Astrocyte (in vitro differentiated cells and primary cell): ENCODE measurements around the gene EXOC6B. TPM values are rescaled to one million over a fixed set of nuclear protein-coding genes. Genes with fewer than 3 reads are reported as not detected.

Experiments used
- DNase-seq: peaks from one replicate; pipeline ENCODE4 v3.0.0-alpha.2; 2010; ENCODE audit warnings: low read depth
- FAIRE-seq: peaks from 2 replicates; lab custom pipeline; 2011; peaks lifted over from hg19 to GRCh38; lab: Jason Lieb, UNC
- H2AFZ ChIP-seq: 2 replicates; pipeline ENCODE4 v1.6.0; 2012; ENCODE audit warnings: low read depth, low read length, inconsistent platforms
- H3K27ac ChIP-seq: 2 replicates; pipeline ENCODE4 v1.5.1; 2011; ENCODE audit warnings: low read depth, low read length, inconsistent platforms
- H3K27me3 ChIP-seq: 2 replicates; pipeline ENCODE4 v1.6.0; 2011; ENCODE audit warnings: low read length, inconsistent platforms; ENCODE audit not compliant: insufficient read depth
- H3K36me3 ChIP-seq: 2 replicates; pipeline ENCODE4 v1.5.1; 2011; ENCODE audit warnings: low read length, inconsistent platforms; ENCODE audit not compliant: insufficient read depth
- H3K4me1 ChIP-seq: 2 replicates; pipeline ENCODE4 v1.5.1; 2011; ENCODE audit warnings: low read length, inconsistent platforms; ENCODE audit not compliant: insufficient read depth
- H3K4me2 ChIP-seq: 2 replicates; pipeline ENCODE4 v1.6.0; 2012; ENCODE audit warnings: low read length, inconsistent platforms
- H3K4me3 ChIP-seq: 2 replicates; pipeline ENCODE4 v1.5.1; 2011; ENCODE audit warnings: low read depth, mild to moderate bottlenecking, low read length, inconsistent platforms; ENCODE audit not compliant: insufficient read depth
- H3K79me2 ChIP-seq: 2 replicates; pipeline ENCODE4 v1.6.0; 2012; ENCODE audit warnings: mild to moderate bottlenecking, low read length, inconsistent platforms; ENCODE audit not compliant: insufficient read depth
- H3K9ac ChIP-seq: 2 replicates; pipeline ENCODE4 v1.6.0; 2012; ENCODE audit warnings: mild to moderate bottlenecking, low read length, inconsistent platforms
- H3K9me3 ChIP-seq: 2 replicates; pipeline ENCODE4 v1.5.1; 2012; ENCODE audit warnings: low read depth, mild to moderate bottlenecking, low read length, inconsistent platforms; ENCODE audit not compliant: insufficient read depth
- H4K20me1 ChIP-seq: 2 replicates; pipeline ENCODE4 v1.6.0; 2012; ENCODE audit warnings: low read length, inconsistent platforms; ENCODE audit not compliant: insufficient read depth
- H3K27ac Mint-ChIP-seq: one replicate; pipeline ENCODE4 v1.8.0; 2021; ENCODE audit warnings: mild to moderate bottlenecking, mixed read lengths; ENCODE audit not compliant: unreplicated experiment
- H3K27me3 Mint-ChIP-seq: one replicate; pipeline ENCODE4 v1.8.0; 2021; ENCODE audit warnings: low read depth, mixed read lengths; ENCODE audit not compliant: unreplicated experiment
- H3K36me3 Mint-ChIP-seq: one replicate; pipeline ENCODE4 v1.8.0; 2021; ENCODE audit warnings: low read depth, mixed read lengths; ENCODE audit not compliant: unreplicated experiment
- H3K4me1 Mint-ChIP-seq: one replicate; pipeline ENCODE4 v1.8.0; 2021; ENCODE audit warnings: low read depth, mixed read lengths; ENCODE audit not compliant: unreplicated experiment
- H3K4me3 Mint-ChIP-seq: one replicate; pipeline ENCODE4 v1.8.0; 2021; ENCODE audit warnings: mild to moderate bottlenecking, moderate library complexity, mixed read lengths; ENCODE audit not compliant: unreplicated experiment
- H3K9me3 Mint-ChIP-seq: one replicate; pipeline ENCODE4 v1.8.0; 2021; ENCODE audit warnings: mild to moderate bottlenecking, mixed read lengths; ENCODE audit not compliant: unreplicated experiment
- CTCF ChIP-seq: IDR thresholded peaks from 2 replicates; pipeline ENCODE4 v1.5.1; 2011; ENCODE audit warnings: low read depth, mild to moderate bottlenecking, inconsistent platforms, low read length, moderate library complexity; ENCODE audit not compliant: insufficient read depth
- EZH2 ChIP-seq: IDR thresholded peaks from 2 replicates; pipeline ENCODE4 v1.6.1; 2012; ENCODE audit warnings: mild to moderate bottlenecking, low read length, inconsistent platforms; ENCODE audit not compliant: insufficient read depth
- total RNA-seq: library from RNA; stranded (reverse); gene quantifications from 2 replicates; pipeline ENCODE4 v1.2.1, GENCODE V29; 2021

Gene EXOC6B
- total RNA-seq, 1 donor from 2014 or later: 31.8 TPM

- Mint-ChIP-seq H3K27me3 (peaks cover 3% of the 10 kb centered on the region), H3K36me3 (no peaks in the 10 kb centered on the region), H3K9me3 (peaks cover 1% of the 10 kb centered on the region), H3K27ac (no peak overlapping the region), H3K4me3 (no peak overlapping the region), H3K4me1 (peaks cover 3% of the 10 kb centered on the region)
- H3K9ac ChIP-seq: no peak overlapping the region
- FAIRE-seq: no peak
- H3K79me2 ChIP-seq: no peaks in the 10 kb centered on the region
- no peak for DNase-seq
- H3K9me3 ChIP-seq: no peaks in the 10 kb centered on the region
- TF ChIP-seq EZH2 (no peak), CTCF (no peak)
- H4K20me1 ChIP-seq: no peaks in the 10 kb centered on the region
- no peak overlapping the region for H3K4me2 ChIP-seq
- H3K36me3 ChIP-seq: no peaks in the 10 kb centered on the region
- no peaks in the 10 kb centered on the region for H3K4me1 ChIP-seq
- H3K27me3 ChIP-seq: peaks cover 14% of the 10 kb centered on the region
- H2AFZ ChIP-seq: no peak overlapping the region
- no peak overlapping the region for H3K4me3 ChIP-seq
- H3K27ac ChIP-seq: no peak overlapping the region
These were observed 20.6 kb upstream of the EXOC6B start for GRCh38 chr2:72846171-72847095.

- FAIRE-seq: no peak
- H3K4me3 Mint-ChIP-seq: no peak overlapping the region
These were observed 17.5 kb upstream of the EXOC6B start for GRCh38 chr2:72843301-72843700.

More at GRCh38 chr2:72843301-72843700, 17.5 kb upstream of the EXOC6B start:
- peaks cover 1% of the 10 kb centered on the region for H3K9me3 Mint-ChIP-seq
- H3K36me3 Mint-ChIP-seq: no peaks in the 10 kb centered on the region
- no peak overlapping the region for H3K27ac ChIP-seq
- H4K20me1 ChIP-seq: no peaks in the 10 kb centered on the region
- no peak overlapping the region for H3K4me3 ChIP-seq
- DNase-seq: no peak
- H3K27me3 ChIP-seq: peaks cover 10% of the 10 kb centered on the region
- H3K36me3 ChIP-seq: no peaks in the 10 kb centered on the region
- no peak overlapping the region for H3K27ac Mint-ChIP-seq
- no peaks in the 10 kb centered on the region for H3K9me3 ChIP-seq
- peaks cover 4% of the 10 kb centered on the region for H3K4me1 Mint-ChIP-seq
- no peak for TF ChIP-seq EZH2
- TF ChIP-seq CTCF: no peak
- peaks cover 4% of the 10 kb centered on the region for H3K27me3 Mint-ChIP-seq
- H3K9ac ChIP-seq: no peak overlapping the region
- H2AFZ ChIP-seq: no peak overlapping the region
- no peaks in the 10 kb centered on the region for H3K4me1 ChIP-seq
- H3K4me2 ChIP-seq: no peak overlapping the region
- H3K79me2 ChIP-seq: no peaks in the 10 kb centered on the region
